H1 (cell line): ENCODE data around the gene SPATA31E1. TPM values are rescaled to one million over a fixed set of nuclear protein-coding genes. Genes with fewer than 3 reads are reported as not detected.

Experiments used
- CTCF ChIA-PET: fragments of 300-600 bp; sonication (Branson Sonifier 250); formaldehyde crosslinking; loops from one replicate; lab custom pipeline; 2021; ENCODE audit not compliant: partially characterized antibody; lab: Charles Lee
- POLR2A ChIA-PET: fragments of 300-600 bp; sonication (Branson Sonifier 250); formaldehyde crosslinking; loops from one replicate; lab custom pipeline; 2021; ENCODE audit warnings: inconsistent platforms; ENCODE audit not compliant: partially characterized antibody; lab: Charles Lee
- DNase-seq, 2 experiments: peaks; one replicate each; pipeline versions ENCODE4 v3.0.0 to v3.0.0-alpha.2; 2010 to 2022; ENCODE audit warnings: low spot score in 2 of 2, low read depth in 1 of 2, mixed read lengths in 1 of 2
- FAIRE-seq: peaks from 2 replicates; lab custom pipeline; 2011; peaks lifted over from hg19 to GRCh38; lab: Jason Lieb, UNC
- H2AFZ ChIP-seq: 2 replicates; pipeline ENCODE4 v1.8.1; 2012; ENCODE audit warnings: low read length, inconsistent platforms
- H2AK5ac ChIP-seq: 2 replicates; pipeline ENCODE4 v1.6.1; 2013; ENCODE audit warnings: low read depth, low read length
- H2BK120ac ChIP-seq: replicated peaks from 2 replicates; pipeline ENCODE3; 2013; ENCODE audit warnings: low read depth, low read length, inconsistent platforms
- H2BK12ac ChIP-seq: 2 replicates; pipeline ENCODE4 v1.6.1; 2013; ENCODE audit warnings: low read depth, low read length
- H2BK15ac ChIP-seq: 2 replicates; pipeline ENCODE4 v1.6.1; 2013; ENCODE audit warnings: low read length
- H2BK20ac ChIP-seq: 2 replicates; pipeline ENCODE4 v1.6.1; 2013; ENCODE audit warnings: low read length
- H2BK5ac ChIP-seq: 2 replicates; pipeline ENCODE4 v1.6.1; 2013; ENCODE audit warnings: low read depth, low read length
- H3K14ac ChIP-seq: 2 replicates; pipeline ENCODE4 v1.6.1; 2013; ENCODE audit warnings: inconsistent platforms; ENCODE audit not compliant: insufficient read length
- H3K18ac ChIP-seq: 2 replicates; pipeline ENCODE4 v1.6.1; 2013; ENCODE audit warnings: low read length; ENCODE audit errors: extremely low read depth
- H3K23ac ChIP-seq: 2 replicates; pipeline ENCODE4 v1.6.1; 2013; ENCODE audit warnings: inconsistent platforms; ENCODE audit not compliant: insufficient read length
- H3K23me2 ChIP-seq: 2 replicates; pipeline ENCODE4 v1.6.1; 2013; ENCODE audit warnings: low read depth, low read length
- H3K27ac ChIP-seq: 2 replicates; pipeline ENCODE4 v1.6.1; 2011; ENCODE audit warnings: low read depth, low read length, inconsistent platforms
- H3K27me3 ChIP-seq, 4 experiments: replicated peaks in 1 of 4; 1 replicate in 1 of 4; 2 replicates in 3 of 4; pipeline versions ENCODE4 v1.6.1 to v1.8.1; 2011 to 2013; ENCODE audit warnings: low read length in 3 of 4, mild to moderate bottlenecking in 3 of 4, inconsistent platforms in 2 of 4, mixed read lengths in 2 of 4, moderate library complexity in 1 of 4; ENCODE audit not compliant: control insufficient read depth in 3 of 4, insufficient read depth in 3 of 4; ENCODE audit errors: extremely low read depth in 1 of 4
- H3K36me3 ChIP-seq, 4 experiments: 2 replicates each; pipeline versions ENCODE4 v1.6.1 to v1.8.1; 2011 to 2013; ENCODE audit warnings: mild to moderate bottlenecking in 4 of 4, low read length in 3 of 4, moderate library complexity in 2 of 4, control low read depth in 1 of 4, inconsistent platforms in 1 of 4; ENCODE audit not compliant: insufficient read depth in 4 of 4, control insufficient read depth in 2 of 4
- H3K4ac ChIP-seq: replicated peaks from 2 replicates; pipeline ENCODE3; 2013; ENCODE audit warnings: low read length, low read depth, mixed read lengths, inconsistent platforms; ENCODE audit not compliant: insufficient read length
- H3K4me1 ChIP-seq, 4 experiments: replicated peaks in 1 of 4; 1 replicate in 1 of 4; 2 replicates in 3 of 4; pipeline versions ENCODE4 v1.6.1 to v1.8.1; 2011 to 2013; ENCODE audit warnings: low read length in 3 of 4, inconsistent platforms in 2 of 4, mixed read lengths in 1 of 4; ENCODE audit not compliant: insufficient read depth in 4 of 4, control insufficient read depth in 3 of 4
- H3K4me2 ChIP-seq, 2 experiments: 2 replicates each; pipeline versions ENCODE4 v1.6.1 to v1.8.1; 2011 to 2013; ENCODE audit warnings: low read depth in 2 of 2, low read length in 2 of 2, control low read depth in 1 of 2, inconsistent platforms in 1 of 2, mild to moderate bottlenecking in 1 of 2; ENCODE audit not compliant: insufficient read depth in 1 of 2
- H3K4me3 ChIP-seq, 4 experiments: fragments of 200-600, 300-600 bp in 1 of 4; sonication (generic), shearing (Covaris generic), sonication (Bioruptor Twin) in 1 of 4; 2 replicates each; pipeline versions ENCODE4 v1.5.1 to v1.8.1; 2011 to 2016; ENCODE audit warnings: low read length in 4 of 4, low read depth in 3 of 4, control low read depth in 2 of 4, inconsistent platforms in 2 of 4, mild to moderate bottlenecking in 2 of 4, mixed read lengths in 1 of 4, moderate library complexity in 1 of 4; ENCODE audit not compliant: insufficient read depth in 2 of 4; ENCODE audit errors: extremely low read depth in 1 of 4
- H3K56ac ChIP-seq: replicated peaks from 2 replicates; pipeline ENCODE3; 2013; ENCODE audit warnings: low read depth, mild to moderate bottlenecking, mixed read lengths, low read length, inconsistent platforms; ENCODE audit not compliant: insufficient read length
- H3K79me1 ChIP-seq: 2 replicates; pipeline ENCODE4 v1.6.1; 2013; ENCODE audit warnings: low read depth, low read length, control low read depth
- H3K79me2 ChIP-seq, 2 experiments: 2 replicates each; pipeline versions ENCODE4 v1.6.1 to v1.8.1; 2012 to 2013; ENCODE audit warnings: low read length in 2 of 2, mild to moderate bottlenecking in 2 of 2, inconsistent platforms in 1 of 2; ENCODE audit not compliant: insufficient read depth in 2 of 2, control insufficient read depth in 1 of 2
- H3K9ac ChIP-seq, 4 experiments: replicated peaks in 1 of 4; 1 replicate in 1 of 4; 2 replicates in 3 of 4; pipeline versions ENCODE4 v1.6.1 to v1.8.1; 2011 to 2013; ENCODE audit warnings: low read depth in 3 of 4, low read length in 3 of 4, control low read depth in 2 of 4, mild to moderate bottlenecking in 2 of 4, moderate library complexity in 2 of 4, inconsistent platforms in 1 of 4; ENCODE audit errors: extremely low read depth in 1 of 4
- H3K9me3 ChIP-seq, 2 experiments: 2 replicates each; pipeline versions ENCODE4 v1.6.1 to v1.8.1; 2012 to 2013; ENCODE audit warnings: mild to moderate bottlenecking in 2 of 2, moderate library complexity in 2 of 2, control low read depth in 1 of 2, inconsistent platforms in 1 of 2, low read depth in 1 of 2, low read length in 1 of 2, mixed read lengths in 1 of 2; ENCODE audit not compliant: insufficient read depth in 2 of 2
- H4K20me1 ChIP-seq, 2 experiments: replicated peaks in 1 of 2; 2 replicates each; pipeline versions ENCODE3 to v1.8.1; 2011 to 2013; ENCODE audit warnings: inconsistent platforms in 2 of 2, low read length in 2 of 2, mild to moderate bottlenecking in 1 of 2; ENCODE audit not compliant: insufficient read depth in 2 of 2, control insufficient read depth in 1 of 2
- H4K5ac ChIP-seq: 2 replicates; pipeline ENCODE4 v1.6.1; 2013; ENCODE audit warnings: low read length, low read depth, mixed read lengths, inconsistent platforms; ENCODE audit not compliant: insufficient read length
- H4K8ac ChIP-seq: 2 replicates; pipeline ENCODE4 v1.8.0; 2013; ENCODE audit warnings: mild to moderate bottlenecking, moderate library complexity, low read length, inconsistent platforms; ENCODE audit not compliant: insufficient read depth; ENCODE audit errors: extremely low read depth
- H4K91ac ChIP-seq: replicated peaks from 2 replicates; pipeline ENCODE3; 2013; ENCODE audit warnings: low read length, mixed read lengths, inconsistent platforms; ENCODE audit not compliant: insufficient read length
- BRCA1 ChIP-seq: IDR thresholded peaks from 2 replicates; pipeline ENCODE4 v1.6.1; 2012; ENCODE audit warnings: low read depth, low read length, improper control_type of control experiment
- CBX8 ChIP-seq: fragments of 300-800, 300-1000 bp; sonication (generic); IDR thresholded peaks from 2 replicates; pipeline ENCODE4 v1.7.1; 2016; ENCODE audit warnings: low read depth, low read length, borderline replicate concordance
- CEBPB ChIP-seq: IDR thresholded peaks from 2 replicates; pipeline ENCODE4 v1.6.1; 2012; ENCODE audit warnings: low read depth, low read length
- FOSL1 ChIP-seq: IDR thresholded peaks from 2 replicates; pipeline ENCODE4 v1.6.1; 2011; ENCODE audit warnings: mild to moderate bottlenecking, low read depth, low read length, moderate library complexity; ENCODE audit not compliant: insufficient read depth
- HDAC2 ChIP-seq, 2 experiments: fragments of 300-600 bp in 1 of 2; sonication (generic) in 1 of 2; IDR thresholded peaks; 2 replicates each; pipeline ENCODE4 v1.6.1; 2011 to 2012; ENCODE audit warnings: low read depth in 2 of 2, low read length in 2 of 2, mild to moderate bottlenecking in 2 of 2, moderate library complexity in 2 of 2, borderline replicate concordance in 1 of 2, inconsistent platforms in 1 of 2
- KDM1A ChIP-seq: fragments of 200-600, 300-600 bp; sonication (generic); IDR thresholded peaks from 2 replicates; pipeline ENCODE4 v1.7.1; 2016; ENCODE audit warnings: mild to moderate bottlenecking, low read length, borderline replicate concordance
- PHF8 ChIP-seq: fragments of 200-600 bp; sonication (generic); conservative IDR thresholded peaks from 2 replicates; pipeline ENCODE4 v1.7.1; 2012; ENCODE audit warnings: low read depth, mild to moderate bottlenecking, inconsistent platforms, low read length, moderate library complexity
- POLR2AphosphoS5 ChIP-seq: IDR thresholded peaks from 2 replicates; pipeline ENCODE4 v1.6.1; 2011; ENCODE audit warnings: low read depth, low read length
- POU5F1 ChIP-seq: IDR thresholded peaks from 2 replicates; pipeline ENCODE4 v1.6.1; 2011; ENCODE audit warnings: low read depth, mild to moderate bottlenecking, low read length, moderate library complexity
- RBBP5 ChIP-seq: IDR thresholded peaks from 2 replicates; pipeline ENCODE4 v1.7.1; 2012; ENCODE audit warnings: low read depth, mild to moderate bottlenecking, inconsistent platforms, low read length, moderate library complexity, borderline replicate concordance
- TBP ChIP-seq: IDR thresholded peaks from 2 replicates; pipeline ENCODE4 v1.6.1; 2011; ENCODE audit warnings: low read depth, low read length, improper control_type of control experiment
- TCF12 ChIP-seq: IDR thresholded peaks from 2 replicates; pipeline ENCODE4 v1.6.1; 2011; ENCODE audit warnings: low read depth, mild to moderate bottlenecking, low read length
- USF2 ChIP-seq: IDR thresholded peaks from 2 replicates; pipeline ENCODE4 v1.6.1; 2011; ENCODE audit warnings: low read length, improper control_type of control experiment
- YY1 ChIP-seq: IDR thresholded peaks from 2 replicates; pipeline ENCODE4 v1.6.1; 2011; ENCODE audit warnings: low read depth, mild to moderate bottlenecking, low read length
- WGBS, 2 experiments: shearing (Covaris generic) in 1 of 2; methylation state at CpG; one replicate each; pipeline versions ENCODE4 v1.1.6 to v1.1.7; 2013 to 2015; ENCODE audit warnings: low lambda C conversion rate in 2 of 2, mixed read lengths in 2 of 2, inconsistent platforms in 1 of 2, low coverage in 1 of 2, missing lambda C conversion rate in 1 of 2; ENCODE audit not compliant: insufficient replicate concordance in 2 of 2, insufficient coverage in 1 of 2, insufficient read length in 1 of 2; ENCODE audit errors: extremely low coverage in 1 of 2, missing lambda C conversion rate in 1 of 2; 5-methylcytosine and 5-hydroxymethylcytosine counted together
- polyA plus RNA-seq, 7 experiments: library from polyadenylated mRNA; depleted of rRNA in 3 of 7; stranded (reverse) in 5 of 7; unstranded in 2 of 7; fragments of >200 nt in 5 of 7; fragments of 200-250 nt in 2 of 7; gene quantifications; 1 replicate in 5 of 7; 2 replicates in 1 of 7; 4 replicates in 1 of 7; pipeline versions ENCODE4 v1.2.1 to v1.2.3, GENCODE V29; 2011 to 2013; ENCODE audit warnings: missing spikeins in 2 of 7, mixed read lengths in 2 of 7
- total RNA-seq: library from RNA; stranded (reverse); fragmentation: NEBNext Ultra II Directional; extraction: Animal tissue kit (Norgen Biotek cat#: 25700); gene quantifications from 2 replicates; pipeline ENCODE4 v1.2.1, GENCODE V29; 2021

SPATA31E1 gene
- total and polyA plus RNA-seq, 2 of the 8 experiments (the other 6 are each of a cell fraction or from before 2014, with no cell fraction given): 0.05 to 0.09 TPM

- no peak overlapping the region for H3K18ac ChIP-seq
- no peak overlapping the region for H2AFZ ChIP-seq
- ChIA-PET POLR2A (no interaction called here), CTCF (interaction anchor here (1.3 kb wide), 1 partner anchor 167 kb away, joined by 3 read pairs; no protein-coding TSS in a partner anchor)
- FAIRE-seq (no peak), DNase-seq (no peak)
- no peak overlapping the region for H3K4ac ChIP-seq
- WGBS, 2 experiments: 91% methylated on average over 6 of the region's 6 CpGs; no CpG with 5 or more reads in 1 of the 2 experiments
- H3K27me3 ChIP-seq: no peaks in the 10 kb centered on the region
- no peak overlapping the region for H3K9ac ChIP-seq
- H3K23me2 ChIP-seq: no peaks in the 10 kb centered on the region
- H2BK15ac ChIP-seq: no peak overlapping the region
- no peaks in the 10 kb centered on the region for H3K36me3 ChIP-seq
- H4K8ac ChIP-seq: no peak overlapping the region
- no peak overlapping the region for H3K27ac ChIP-seq
- H3K4me2 ChIP-seq: no peak overlapping the region
- no peak overlapping the region for H3K14ac ChIP-seq
- H4K5ac ChIP-seq: no peak overlapping the region
- H2BK20ac ChIP-seq: no peak overlapping the region
- no peaks in the 10 kb centered on the region for H3K4me1 ChIP-seq
- no peak overlapping the region for H2AK5ac ChIP-seq
- no peaks in the 10 kb centered on the region for H3K79me2 ChIP-seq
- H2BK120ac ChIP-seq: no peak overlapping the region
- H3K56ac ChIP-seq: no peak overlapping the region
- H4K20me1 ChIP-seq: no peaks in the 10 kb centered on the region
- H2BK12ac ChIP-seq: no peak overlapping the region
- no peak overlapping the region for H3K4me3 ChIP-seq
- H3K23ac ChIP-seq: no peak overlapping the region
- H3K9me3 ChIP-seq: no peaks in the 10 kb centered on the region
- H4K91ac ChIP-seq: no peak overlapping the region
- H3K79me1 ChIP-seq: no peaks in the 10 kb centered on the region
- H2BK5ac ChIP-seq: no peak overlapping the region
- TF ChIP-seq USF2 (no peak), PHF8 (no peak), FOSL1 (no peak), BRCA1 (no peak), POU5F1 (no peak), YY1 (no peak), CEBPB (no peak), POLR2AphosphoS5 (no peak), HDAC2 (IDR thresholded peaks at IDR 0.05; ENCODE audit: borderline replicate concordance in 1 of 2, low read depth in 2 of 2, low read length in 2 of 2) (no peak), TBP (no peak), TCF12 (no peak), RBBP5 (no peak), CBX8 (no peak), KDM1A (no peak)
Measured at GRCh38 chr9:87891754-87892153, 9.1 kb downstream of the SPATA31E1 start.
